Smooth muscle cell (in vitro differentiated cells): ENCODE measurements around the gene ESRRA. TPM values are rescaled to one million over a fixed set of nuclear protein-coding genes. Genes with fewer than 3 reads are reported as not detected.

Experiments used
- DNase-seq: peaks from one replicate; lab custom pipeline; 2025; ENCODE audit not compliant: unreplicated experiment; lab: John Stamatoyannopoulos, UW
- H2AFZ ChIP-seq: fragments of 200-600 bp; sonication (generic); 2 replicates; pipeline ENCODE4 v1.6.0; 2016; ENCODE audit warnings: antibody characterized with exemption, low read depth, mild to moderate bottlenecking
- H3F3A ChIP-seq: fragments of 200-600 bp; sonication (generic); 2 replicates; pipeline ENCODE4 v1.6.0; 2017; ENCODE audit warnings: antibody characterized with exemption, low read depth
- H3K27ac ChIP-seq: fragments of 200-600 bp; sonication (generic); 2 replicates; pipeline ENCODE4 v1.5.1; 2016; ENCODE audit warnings: low read depth, mild to moderate bottlenecking
- H3K27me3 ChIP-seq: fragments of 200-600 bp; sonication (generic); 2 replicates; pipeline ENCODE4 v1.6.1; 2016; ENCODE audit warnings: low read depth, mild to moderate bottlenecking
- H3K36me3 ChIP-seq: fragments of 200-600 bp; sonication (generic); 2 replicates; pipeline ENCODE4 v1.5.1; 2016; ENCODE audit warnings: low read depth
- H3K4me1 ChIP-seq: fragments of 200-600 bp; sonication (generic); 2 replicates; pipeline ENCODE4 v1.5.1; 2016; ENCODE audit warnings: low read depth
- H3K4me2 ChIP-seq: fragments of 200-600 bp; sonication (generic); 2 replicates; pipeline ENCODE4 v1.6.0; 2016; ENCODE audit warnings: mild to moderate bottlenecking
- H3K4me3 ChIP-seq: fragments of 200-600 bp; sonication (generic); 2 replicates; pipeline ENCODE4 v1.5.1; 2016; ENCODE audit warnings: mild to moderate bottlenecking
- H3K79me2 ChIP-seq: fragments of 200-600 bp; sonication (generic); 2 replicates; pipeline ENCODE4 v1.6.0; 2016; ENCODE audit warnings: low read depth, mild to moderate bottlenecking
- H3K9ac ChIP-seq: fragments of 200-600 bp; sonication (generic); 2 replicates; pipeline ENCODE4 v1.6.0; 2016; ENCODE audit warnings: low read depth
- H3K9me3 ChIP-seq: fragments of 200-600 bp; sonication (generic); replicated peaks from 2 replicates; pipeline ENCODE4 v1.5.1; 2016; ENCODE audit warnings: low read depth
- H4K20me1 ChIP-seq: fragments of 200-600 bp; sonication (generic); 2 replicates; pipeline ENCODE4 v1.6.0; 2016; ENCODE audit warnings: low read depth
- CTCF ChIP-seq: fragments of 200-600 bp; sonication (generic); IDR thresholded peaks from 2 replicates; pipeline ENCODE4 v1.5.1; 2017; ENCODE audit warnings: borderline replicate concordance, mild to moderate bottlenecking, antibody characterized with exemption; ENCODE audit not compliant: insufficient read depth, poor library complexity, severe bottlenecking
- WGBS: methylation state at CpG from one replicate; pipeline ENCODE4 v1.1.7; 2016; ENCODE audit warnings: low lambda C conversion rate; 5-methylcytosine and 5-hydroxymethylcytosine counted together
- polyA plus RNA-seq: library from polyadenylated mRNA; unstranded; fragments of >200 nt; fragmentation: Nextera tagmentation; extraction: Ambion mirVana; gene quantifications from 2 replicates; pipeline ENCODE4 v1.2.1, GENCODE V29; 2016
- total RNA-seq: library from RNA; depleted of rRNA; stranded (reverse); fragments of >200 nt; gene quantifications from 2 replicates; pipeline ENCODE4 v1.2.3, GENCODE V29; 2014

The ESRRA gene
- total and polyA plus RNA-seq, 2 experiments from 2014 or later, result 8.0 to 16.7 TPM

DNA sequence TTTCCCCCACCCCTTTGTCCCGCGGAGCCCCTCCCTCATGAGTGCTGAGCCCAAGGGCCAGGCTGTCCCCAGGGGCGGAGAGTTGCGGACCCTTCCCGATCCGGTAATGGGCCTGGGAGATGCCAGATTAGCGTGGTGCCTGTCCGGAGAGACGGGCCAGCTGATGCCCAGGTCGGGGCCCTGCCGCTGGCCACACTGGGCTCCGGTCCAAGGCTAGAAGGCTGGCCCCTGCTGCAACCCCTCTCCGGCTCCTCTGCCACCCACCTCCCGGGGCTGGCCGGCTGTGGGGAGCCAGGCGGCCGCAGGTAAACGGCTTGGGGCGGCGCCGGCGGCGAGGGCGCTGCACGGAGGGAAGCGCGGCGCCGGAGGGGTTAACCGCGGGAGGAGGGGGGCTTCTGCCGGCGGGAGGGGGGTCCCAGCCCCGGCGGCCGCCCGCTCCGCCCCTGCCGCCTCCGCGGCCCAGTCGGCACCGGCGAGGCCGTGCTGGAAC lies 14.0 kb upstream of the ESRRA start, which contains the start of gene KCNK4:
TSS of gene KCNK4 (plus strand) at position 41 of the 490 bp plus-strand sequence. CDS start 1,717 bp downstream, outside the sequence.
- DNase-seq, result no peak
- peak within 1 kb of the TSS; percentile 44 for H3K4me3 ChIP-seq
- TF ChIP-seq CTCF, result no peak
- H3K36me3 ChIP-seq, result no peaks in the 10 kb centered on the region
- H2AFZ ChIP-seq, result no peak within 1 kb of the TSS
- H3K9ac ChIP-seq, result no peak within 1 kb of the TSS
- WGBS, result 7% methylated on average over 23 of the region's 45 CpGs
- peaks cover 20% of the 10 kb centered on the region for H4K20me1 ChIP-seq
- H3K4me1 ChIP-seq, result peaks cover 7% of the 10 kb centered on the region
- H3K27me3 ChIP-seq, result peaks cover 66% of the 10 kb centered on the region
- H3K79me2 ChIP-seq, result no peaks in the 10 kb centered on the region
- H3K9me3 ChIP-seq, result no peaks in the 10 kb centered on the region
- no peaks in the 10 kb centered on the region for H3F3A ChIP-seq
- H3K4me2 ChIP-seq, result peak within 1 kb of the TSS; percentile 88
- H3K27ac ChIP-seq, result no peak within 1 kb of the TSS

DNA sequence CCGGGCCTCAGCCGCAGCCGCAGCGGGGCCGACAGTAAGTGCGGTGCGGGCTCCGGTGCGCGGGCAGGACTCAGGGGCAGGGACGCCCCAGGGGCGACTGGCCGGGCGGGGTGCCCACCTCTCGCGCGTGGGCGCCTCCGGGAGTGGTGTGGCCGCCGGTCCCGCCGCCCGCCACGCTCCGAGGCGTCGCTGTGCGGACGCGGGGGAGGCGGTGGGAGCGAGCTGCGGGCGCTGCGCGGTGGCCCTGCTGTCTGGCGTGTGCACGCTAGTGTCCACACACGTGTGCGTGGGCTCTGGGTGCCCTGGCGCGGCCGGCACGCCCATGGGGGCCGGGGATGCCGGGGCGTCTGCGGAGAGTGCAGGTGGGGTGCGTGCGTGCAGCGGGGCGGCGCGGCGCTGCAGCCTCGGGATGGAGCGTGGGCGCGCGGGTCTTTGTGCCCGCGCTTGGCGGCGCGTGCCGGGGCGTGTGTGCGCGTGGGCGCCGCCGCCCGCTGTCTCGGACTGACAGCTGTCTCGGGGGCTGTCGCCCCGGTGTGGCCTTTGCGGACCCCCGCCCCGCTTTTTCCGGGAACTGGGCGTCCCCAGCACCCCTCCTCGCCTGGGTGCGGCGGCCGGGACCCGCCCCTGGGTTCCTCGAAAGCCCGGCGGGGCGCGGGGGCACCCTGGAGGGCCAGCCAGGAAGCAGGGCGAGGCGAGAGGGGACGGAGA lies 13.4 kb upstream of the ESRRA start:
- H3K79me2 ChIP-seq, result no peaks in the 10 kb centered on the region
- 4% methylated on average over 18 of the region's 96 CpGs for WGBS
- H3K4me1 ChIP-seq, result peaks cover 5% of the 10 kb centered on the region
- H3F3A ChIP-seq, result no peaks in the 10 kb centered on the region
- peak overlapping the region; percentile 88 for H3K4me2 ChIP-seq
- no peak for TF ChIP-seq CTCF
- H3K27me3 ChIP-seq, result peaks cover 72% of the 10 kb centered on the region
- H3K36me3 ChIP-seq, result no peaks in the 10 kb centered on the region
- no peak overlapping the region for H3K27ac ChIP-seq
- H3K4me3 ChIP-seq, result peak overlapping the region; percentile 44
- H3K9ac ChIP-seq, result no peak overlapping the region
- DNase-seq, result no peak
- no peaks in the 10 kb centered on the region for H3K9me3 ChIP-seq
- H4K20me1 ChIP-seq, result peaks cover 20% of the 10 kb centered on the region
- H2AFZ ChIP-seq, result no peak overlapping the region

DNA sequence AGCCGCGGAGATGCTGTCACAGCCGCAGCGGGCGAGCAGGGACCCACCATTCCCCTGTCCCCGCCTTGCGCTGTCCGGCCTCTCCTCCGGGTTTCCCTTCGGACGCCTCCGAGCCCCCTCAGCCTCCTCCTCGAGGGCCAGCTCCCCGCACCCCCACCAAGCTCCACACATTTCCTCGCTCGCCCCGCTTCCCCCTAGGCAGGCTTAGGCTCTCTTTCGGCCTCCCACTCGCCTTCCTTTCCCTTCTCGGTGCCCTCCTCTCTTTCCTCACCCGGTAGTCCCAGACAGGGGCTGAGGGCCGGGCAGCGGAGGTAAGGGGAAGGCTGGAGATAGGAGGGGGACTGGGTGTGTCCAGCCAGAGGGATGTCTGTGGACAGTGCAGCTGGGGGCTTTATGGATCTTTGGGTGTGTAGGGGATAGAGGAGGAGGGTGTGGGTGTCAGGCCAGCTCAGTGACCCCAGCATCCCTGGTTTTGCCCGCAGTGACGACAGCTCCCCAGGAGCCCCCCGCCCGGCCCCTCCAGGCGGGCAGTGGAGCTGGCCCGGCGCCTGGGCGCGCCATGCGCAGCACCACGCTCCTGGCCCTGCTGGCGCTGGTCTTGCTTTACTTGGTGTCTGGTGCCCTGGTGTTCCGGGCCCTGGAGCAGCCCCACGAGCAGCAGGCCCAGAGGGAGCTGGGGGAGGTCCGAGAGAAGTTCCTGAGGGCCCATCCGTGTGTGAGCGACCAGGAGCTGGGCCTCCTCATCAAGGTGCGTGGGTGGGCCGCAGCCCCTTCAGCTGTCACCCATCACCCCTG lies 12.7 kb upstream of the ESRRA start:
- H3F3A ChIP-seq, result no peaks in the 10 kb centered on the region
- peak overlapping the region; percentile 88 for H3K4me2 ChIP-seq
- peaks cover 79% of the 10 kb centered on the region for H3K27me3 ChIP-seq
- peak overlapping the region; percentile 44 for H3K4me3 ChIP-seq
- WGBS, result 42% methylated on average over 21 of the region's 42 CpGs
- H3K9me3 ChIP-seq, result no peaks in the 10 kb centered on the region
- H3K4me1 ChIP-seq, result peaks cover 5% of the 10 kb centered on the region
- H3K27ac ChIP-seq, result no peak overlapping the region
- no peak overlapping the region for H3K9ac ChIP-seq
- H2AFZ ChIP-seq, result no peak overlapping the region
- H4K20me1 ChIP-seq, result peaks cover 20% of the 10 kb centered on the region
- no peak for TF ChIP-seq CTCF
- H3K79me2 ChIP-seq, result no peaks in the 10 kb centered on the region
- no peak for DNase-seq
- H3K36me3 ChIP-seq, result no peaks in the 10 kb centered on the region
